Skin epidermis (tissue), 12 donors: ENCODE data around the gene KIF23.
A peak's percentile ranks its signal among the peaks of the same experiment; 100 is the strongest.

Experiments
- H3K27ac ChIP-seq, 21 experiments: fragments of 200-600 bp; sonication (generic) in 11 of 21; one replicate each; pipeline ENCODE4 v1.5.0; 2020; ENCODE audit warnings: mild to moderate bottlenecking in 3 of 21, inconsistent platforms in 2 of 21, moderate library complexity in 2 of 21
- H3K4me3 ChIP-seq, 7 experiments: fragments of 200-600 bp; sonication (generic) in 2 of 7; one replicate each; pipeline ENCODE4 v1.5.0; 2020; ENCODE audit warnings: inconsistent platforms in 2 of 7, mild to moderate bottlenecking in 2 of 7, moderate library complexity in 1 of 7

KIF23 gene

DNA sequence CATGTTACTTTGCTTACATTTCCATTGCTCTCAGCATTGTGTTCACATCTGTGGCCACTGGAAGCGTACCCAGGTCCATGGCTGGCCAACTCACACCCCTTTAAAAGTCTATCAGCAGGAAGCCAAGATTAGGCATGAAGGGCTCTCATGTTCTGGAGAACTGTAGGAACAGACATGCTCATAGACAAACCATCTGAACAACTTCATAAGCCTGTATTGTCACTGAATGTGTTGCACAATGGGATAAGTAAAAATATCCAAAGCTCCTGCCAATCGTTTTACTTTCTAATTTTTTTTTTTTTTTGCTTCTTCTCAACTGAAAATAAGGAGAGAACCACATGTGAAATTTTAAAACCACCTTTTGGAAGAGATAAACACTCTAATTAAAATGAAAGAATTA, 44.9 kb downstream of the KIF23 start:
- no peak overlapping the region for H3K27ac ChIP-seq

DNA sequence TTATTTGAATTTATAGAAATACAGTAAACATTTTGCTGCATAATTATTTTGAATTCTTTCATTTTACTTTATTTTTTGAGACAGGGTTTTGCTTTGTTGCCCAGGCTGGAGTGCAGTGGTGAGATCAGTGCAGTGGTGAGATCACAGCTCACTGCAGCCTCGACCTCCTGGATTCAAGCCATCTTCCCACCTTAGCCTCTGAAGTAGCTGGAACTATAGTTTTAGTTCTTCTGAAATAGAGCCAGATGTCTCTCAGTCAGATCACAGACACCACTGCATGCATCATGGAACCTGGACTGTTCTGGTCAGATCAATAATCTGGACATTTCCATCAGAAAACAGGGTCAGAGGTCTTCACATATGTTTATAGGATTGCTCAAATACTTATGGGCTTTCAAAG, 46.3 kb downstream of the KIF23 start:
- Histone ChIP-seq H3K27ac (no peak overlapping the region), H3K4me3 (no peak overlapping the region)

More for the DNA sequence above, 44.9 kb downstream of the KIF23 start:
- no peak overlapping the region for H3K4me3 ChIP-seq

DNA sequence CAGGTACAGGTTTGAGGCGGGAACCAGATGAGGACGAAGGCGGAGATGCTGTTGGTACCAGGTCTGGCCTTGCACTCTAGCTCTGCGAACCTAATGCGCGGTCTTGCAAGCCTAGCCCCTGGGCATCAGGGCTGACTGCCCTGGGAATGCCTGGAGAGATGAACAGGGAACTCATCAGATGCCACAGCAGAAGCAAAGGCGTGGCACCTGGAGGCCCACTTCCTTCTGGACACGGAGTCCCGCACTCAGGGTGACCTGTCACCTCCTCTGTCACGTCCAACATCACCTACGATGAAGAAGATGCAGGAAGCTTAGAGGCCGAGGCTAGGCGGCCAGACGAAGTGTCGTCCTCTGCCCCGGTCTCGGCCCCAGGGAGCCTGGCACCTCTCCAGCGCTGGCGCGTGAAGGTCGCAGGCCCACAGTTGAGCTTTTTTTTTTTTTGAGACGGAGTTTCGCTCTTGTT, 47.9 kb downstream of the KIF23 start:
- H3K27ac ChIP-seq, result peak overlapping the region in 20 of 21 experiments; percentile 38 to 93 (median 85)

DNA sequence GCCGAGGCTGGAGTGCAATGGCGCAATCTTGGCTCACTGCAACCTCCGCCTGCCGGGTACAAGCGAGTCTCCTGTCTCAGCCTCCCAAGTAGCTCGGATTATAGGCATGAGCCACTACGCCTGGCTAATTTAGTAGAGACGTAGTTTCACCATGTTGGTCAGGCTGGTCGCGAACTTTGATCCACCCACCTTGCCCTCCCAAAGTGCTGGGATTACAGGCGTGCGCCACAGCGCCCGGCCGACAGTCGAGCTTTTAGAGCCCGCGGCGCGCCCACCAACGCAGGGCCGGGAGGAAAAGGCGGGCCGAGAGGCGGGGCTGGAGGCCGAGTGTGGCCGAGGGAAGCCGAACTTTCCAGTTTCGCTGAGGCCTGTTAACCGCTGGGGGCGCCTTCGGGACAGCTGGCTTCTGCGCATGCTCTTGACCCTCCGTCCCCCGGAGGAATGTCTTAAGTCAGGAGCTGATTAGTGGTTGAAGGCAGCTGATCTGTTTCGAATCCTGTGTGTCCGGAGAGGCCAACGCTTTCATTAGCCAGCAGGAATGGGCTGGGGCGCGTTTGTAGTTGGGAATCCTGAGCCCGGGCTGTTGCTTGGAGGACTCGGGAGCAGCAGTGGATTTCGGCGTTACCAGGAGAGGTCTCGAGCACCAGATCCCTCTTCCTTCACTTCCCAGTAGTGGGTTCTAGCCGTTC, 48.5 kb downstream of the KIF23 start:
- Histone ChIP-seq H3K4me3 (peak overlapping the region; percentile 36 to 56 (median 49)), H3K27ac (peak overlapping the region; percentile 38 to 93 (median 85))

More for the DNA sequence above, 47.9 kb downstream of the KIF23 start:
- peak overlapping the region; percentile 36 to 56 (median 49) for H3K4me3 ChIP-seq

DNA sequence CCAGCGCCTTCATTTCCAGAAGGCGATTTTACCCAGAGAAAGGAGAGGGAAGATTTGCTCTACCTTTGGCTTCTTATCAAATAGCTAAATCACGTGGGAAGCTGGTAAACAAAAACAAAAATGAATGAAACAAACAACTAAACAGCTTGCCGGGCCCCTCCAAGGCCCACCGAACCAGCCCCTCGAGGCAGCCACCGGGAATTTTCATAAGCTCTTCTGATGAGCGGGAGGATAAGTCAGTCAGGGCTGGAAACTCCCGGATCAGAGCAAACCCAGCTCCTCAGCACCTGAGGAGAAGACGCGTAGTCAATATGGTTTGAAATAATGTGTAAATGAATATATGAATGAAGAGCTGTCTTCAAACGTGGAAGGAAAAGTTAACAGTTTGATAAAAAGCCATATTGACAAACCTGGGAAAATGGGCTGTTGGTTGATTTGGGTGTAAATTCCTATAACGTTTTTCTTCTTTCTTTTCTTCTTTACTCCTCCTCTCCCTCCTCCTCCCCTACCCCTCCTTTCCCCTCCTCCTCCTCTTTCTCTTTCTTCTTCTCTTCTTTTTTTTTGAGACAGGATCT, 49.1 kb downstream of the KIF23 start:
- peak overlapping the region; percentile 31 to 93 (median 85) for H3K27ac ChIP-seq
- peak overlapping the region; percentile 36 to 56 (median 49) for H3K4me3 ChIP-seq

DNA sequence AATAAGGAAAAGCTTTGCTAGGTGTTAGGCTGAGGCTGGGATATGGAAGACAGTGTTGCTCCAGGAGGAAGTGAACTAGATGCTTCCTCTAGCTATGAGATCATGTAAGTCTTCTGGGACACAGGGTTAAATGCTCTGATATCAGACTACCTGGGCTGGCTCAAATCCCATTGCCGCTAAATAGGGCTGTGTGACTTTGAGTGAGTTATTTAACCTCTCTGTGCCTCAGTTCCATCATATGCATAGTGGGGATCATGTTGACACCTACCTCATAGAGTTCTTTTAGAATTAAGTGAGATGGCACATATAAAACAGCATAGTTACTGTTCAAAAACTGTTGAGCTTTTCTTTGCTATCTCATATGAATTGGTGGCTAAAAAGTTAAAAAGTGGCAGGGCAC, 51.1 kb downstream of the KIF23 start:
- Histone ChIP-seq H3K4me3 (no peak overlapping the region), H3K27ac (no peak overlapping the region)

DNA sequence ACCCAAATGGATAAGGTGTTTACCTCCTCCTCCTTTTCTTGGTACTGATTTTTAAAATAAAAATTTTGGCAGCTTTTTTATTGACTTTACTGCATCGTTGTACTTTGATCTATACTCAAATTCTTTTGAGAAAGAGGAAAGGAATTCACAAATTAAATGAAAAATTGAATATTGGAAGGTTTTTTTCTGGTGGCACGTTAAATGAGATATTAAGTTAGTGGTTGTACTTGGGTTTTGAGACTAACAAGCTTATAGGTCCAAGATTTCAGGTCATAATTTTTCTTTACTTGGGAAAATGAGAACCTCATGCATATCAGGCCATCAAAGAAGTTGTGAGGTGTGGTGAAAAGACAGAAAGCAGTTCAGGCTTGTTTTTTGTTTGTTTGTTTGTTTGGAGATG, 52.6 kb downstream of the KIF23 start:
- Histone ChIP-seq H3K4me3 (no peak overlapping the region), H3K27ac (no peak overlapping the region)

DNA sequence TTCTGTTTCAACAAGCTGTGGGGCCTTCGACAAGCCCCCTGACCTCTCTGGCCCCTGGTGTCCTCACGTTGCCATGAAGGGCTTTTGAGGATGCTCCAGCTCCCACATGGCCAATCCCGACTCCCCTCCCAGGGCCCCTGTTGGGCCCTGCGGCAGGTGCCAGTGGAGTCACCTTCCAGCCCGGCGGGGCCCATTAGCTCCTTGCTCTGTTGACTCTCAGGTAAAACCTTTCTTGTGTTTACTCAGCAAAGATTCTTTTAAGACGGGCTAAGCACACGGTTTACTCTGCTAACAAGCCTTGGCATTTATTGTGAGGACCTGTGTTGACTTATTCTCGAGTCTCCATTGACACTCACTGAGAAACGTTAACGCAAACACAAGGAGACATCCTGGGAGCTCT, 53.5 kb downstream of the KIF23 start:
- H3K4me3 ChIP-seq, result no peak overlapping the region
- peak overlapping the region in 9 of 21 experiments; percentile 13 to 79 (median 39) for H3K27ac ChIP-seq

DNA sequence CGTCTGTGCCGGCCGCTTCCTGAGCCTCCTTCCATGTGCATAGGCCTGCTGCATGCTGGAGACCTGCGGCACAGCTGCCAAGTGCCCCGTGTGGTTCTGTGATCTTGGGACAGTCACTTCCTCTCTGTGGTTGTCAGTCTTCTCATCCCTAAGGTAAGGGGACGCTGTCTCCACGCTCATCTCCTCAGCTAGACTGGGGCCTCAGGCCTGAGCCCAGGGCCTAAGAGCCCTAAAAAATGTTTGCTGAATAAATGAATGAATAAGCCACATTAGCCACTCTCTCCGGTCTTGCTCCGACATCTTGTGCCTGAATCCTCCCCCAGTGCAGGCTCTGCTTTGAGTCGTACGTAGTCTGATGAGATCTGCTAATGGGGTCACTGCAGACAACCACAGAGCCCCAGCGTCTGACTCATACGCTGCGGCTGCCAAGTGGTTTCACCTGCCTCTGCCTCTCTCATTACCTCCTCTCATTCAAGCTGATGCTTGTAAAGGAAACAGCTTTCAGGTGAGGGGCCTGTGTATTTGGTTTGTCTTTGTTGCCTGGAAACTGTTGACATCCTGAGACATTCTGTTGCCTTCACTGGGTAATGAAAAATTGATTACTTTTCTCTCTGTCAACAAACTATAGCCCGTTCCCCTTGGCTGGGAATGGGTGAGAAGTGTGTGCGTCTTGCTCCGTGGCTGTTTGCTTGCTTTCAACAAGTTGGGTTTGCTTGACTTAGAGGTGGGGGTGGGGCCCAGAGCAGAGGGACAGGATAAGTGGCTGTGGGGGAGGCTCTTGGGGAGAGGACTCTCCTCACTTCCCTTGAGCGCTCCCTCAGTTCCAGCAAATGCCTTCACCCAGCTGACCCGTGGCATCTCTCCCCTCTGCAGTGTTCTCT, 54.3 kb downstream of the KIF23 start:
- peak overlapping the region in 14 of 21 experiments; percentile 2 to 79 (median 60) for H3K27ac ChIP-seq
- H3K4me3 ChIP-seq, result no peak overlapping the region

DNA sequence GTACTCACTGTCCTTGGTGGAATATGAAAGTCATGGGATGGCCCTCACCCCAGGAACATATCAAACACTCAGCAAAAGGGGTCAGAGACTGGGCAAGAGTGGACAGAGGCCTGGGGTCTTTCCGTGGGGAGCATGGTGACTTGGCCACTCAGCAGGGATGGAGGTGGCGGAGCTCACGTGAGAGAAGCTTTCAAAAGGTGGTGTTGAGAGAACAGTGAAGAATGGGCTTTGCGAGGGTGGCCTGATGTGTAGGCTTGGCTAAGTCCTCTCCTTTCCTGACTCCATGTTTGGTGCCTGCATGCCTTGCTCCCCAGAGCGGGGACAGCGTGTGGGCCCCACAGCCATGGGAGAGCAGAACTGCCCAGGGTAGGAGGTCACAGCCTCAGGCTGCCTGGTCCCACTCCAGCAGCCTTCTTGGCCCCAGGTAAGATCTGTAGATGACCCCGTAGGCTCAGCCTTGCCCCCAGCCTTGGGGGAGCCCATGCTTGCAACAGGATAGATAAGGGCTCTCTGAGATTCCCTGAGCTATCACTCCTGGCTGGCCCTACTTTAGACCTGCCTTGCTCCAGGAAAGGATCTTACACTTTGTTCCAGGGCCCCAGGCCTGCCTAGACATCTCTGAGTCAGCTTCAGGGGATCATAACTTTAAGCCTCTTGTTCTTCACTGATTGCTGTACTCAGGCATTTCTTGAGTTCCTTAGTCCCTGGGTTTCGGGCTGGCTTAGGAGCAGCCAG, 55.5 kb downstream of the KIF23 start:
- Histone ChIP-seq H3K4me3 (no peak overlapping the region), H3K27ac (peak overlapping the region in 9 of 21 experiments; percentile 0 to 79 (median 67))

DNA sequence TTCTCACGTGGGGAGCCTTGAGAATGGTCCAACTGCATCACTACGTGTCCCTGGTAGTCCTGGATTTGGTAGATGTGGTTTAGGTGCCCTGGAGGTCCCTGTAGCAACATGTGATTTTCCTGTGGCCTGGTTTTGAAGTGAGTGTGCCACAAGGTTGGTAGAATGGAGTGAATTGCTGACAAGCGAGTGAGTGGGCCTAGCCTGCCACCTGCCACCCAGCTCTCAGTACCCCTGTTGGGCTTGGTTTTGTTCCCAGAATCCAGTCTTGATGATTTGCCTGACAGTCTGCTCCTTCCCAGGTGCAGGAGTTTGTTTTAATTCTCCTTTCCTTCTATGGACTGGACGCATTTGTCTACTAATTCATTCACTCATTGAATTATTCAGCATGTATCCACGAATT, 57.9 kb downstream of the KIF23 start:
- no peak overlapping the region for H3K27ac ChIP-seq
- no peak overlapping the region for H3K4me3 ChIP-seq

DNA sequence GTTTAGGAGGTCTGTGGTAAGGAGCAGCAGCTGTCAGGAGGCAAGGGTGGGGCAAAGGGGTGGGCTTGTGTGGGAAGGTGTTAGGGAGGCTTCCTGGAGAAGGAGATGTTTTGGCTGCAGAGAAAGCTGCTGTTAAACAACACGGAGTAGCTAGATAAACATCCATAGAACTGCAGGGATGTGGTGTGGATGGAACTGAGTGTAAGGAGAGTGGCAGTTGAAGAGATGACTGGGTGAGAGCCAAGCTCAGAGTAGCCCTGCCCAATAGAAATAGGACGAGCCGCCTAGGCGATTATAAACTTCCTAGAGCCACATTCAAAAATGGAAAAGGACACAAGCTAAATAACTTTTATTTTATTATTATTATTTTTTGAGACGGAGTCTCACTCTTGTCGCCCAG, 58.4 kb downstream of the KIF23 start:
- H3K27ac ChIP-seq, result no peak overlapping the region

DNA sequence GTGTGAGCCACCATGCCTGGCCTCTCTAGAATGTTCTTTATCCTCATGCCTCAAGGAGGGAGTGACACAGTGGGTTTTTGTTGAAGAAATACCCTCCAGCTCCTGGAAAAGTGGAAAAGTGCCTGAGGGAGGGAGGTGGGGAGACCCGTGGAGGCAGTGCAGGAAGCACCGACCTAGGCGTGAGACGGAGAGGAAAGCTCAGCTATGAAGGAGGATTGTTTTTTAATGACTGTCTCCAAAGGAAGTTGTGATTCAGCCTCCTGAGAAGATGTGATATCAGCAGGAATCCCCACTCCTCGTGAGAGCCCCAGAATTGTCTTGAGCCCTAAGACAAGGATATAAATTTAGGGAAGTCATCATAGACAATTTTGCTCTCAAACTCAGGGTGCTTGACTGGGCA, 60.1 kb downstream of the KIF23 start:
- Histone ChIP-seq H3K27ac (no peak overlapping the region), H3K4me3 (no peak overlapping the region)

More for the DNA sequence above, 58.4 kb downstream of the KIF23 start:
- H3K4me3 ChIP-seq, result no peak overlapping the region

DNA sequence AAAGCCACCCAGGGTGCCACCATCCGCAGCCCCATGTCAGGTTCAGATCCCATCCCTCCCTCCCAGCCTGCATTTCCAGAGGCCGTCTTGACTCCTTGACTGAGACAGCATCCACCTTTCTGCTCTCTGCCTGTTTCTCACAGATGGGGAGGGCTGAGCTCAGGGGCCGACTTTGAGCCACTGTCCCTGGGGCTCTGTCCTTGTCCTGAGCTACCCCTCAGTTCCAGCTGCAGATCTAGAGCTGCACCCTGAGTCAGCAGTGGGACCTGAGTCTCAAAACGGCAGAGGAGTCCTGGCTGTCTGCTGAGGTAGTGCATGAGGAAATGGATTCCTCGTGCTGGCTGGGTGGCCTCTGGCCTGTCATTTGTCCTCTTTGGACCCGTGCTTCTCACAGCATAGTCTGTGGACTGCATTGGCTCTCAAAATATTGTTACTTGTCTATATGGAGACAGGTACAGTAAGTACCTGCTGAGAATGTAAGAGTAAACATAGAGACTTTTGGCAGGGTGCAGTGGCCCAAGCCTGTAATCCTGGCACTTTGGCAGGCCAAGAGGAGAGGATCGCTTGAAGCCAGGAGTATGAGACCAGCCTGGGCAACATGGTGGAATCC, 60.8 kb downstream of the KIF23 start:
- Histone ChIP-seq H3K27ac (no peak overlapping the region), H3K4me3 (no peak overlapping the region)

DNA sequence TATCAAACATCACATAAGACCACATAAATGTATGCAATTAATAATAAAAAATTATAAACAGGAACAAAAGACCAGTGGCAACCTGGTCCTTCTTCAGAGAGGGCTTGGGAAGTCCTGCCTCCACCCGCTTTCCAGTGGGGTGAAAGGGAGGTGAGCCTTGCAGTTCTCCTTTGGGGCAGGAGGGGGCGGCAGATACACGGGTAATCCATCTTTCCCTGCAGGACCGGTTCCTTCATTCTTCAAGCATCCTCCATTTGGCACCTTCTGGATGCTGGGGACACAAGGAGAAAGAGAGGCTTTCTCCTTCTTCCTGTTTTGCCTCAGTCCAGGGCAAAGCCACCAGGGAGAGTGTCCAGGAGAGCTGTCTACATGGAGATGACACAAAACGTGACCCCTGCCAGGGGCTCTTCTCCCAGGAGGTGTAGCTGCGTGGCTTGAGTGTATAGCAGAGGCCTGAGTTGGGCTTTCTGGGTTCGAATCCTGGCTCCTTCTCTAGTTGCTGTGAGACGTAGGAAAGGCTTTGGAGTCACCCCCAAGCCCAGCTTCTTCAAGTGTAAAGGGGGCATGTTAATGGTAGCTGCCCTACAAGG, 61.7 kb downstream of the KIF23 start:
- Histone ChIP-seq H3K4me3 (no peak overlapping the region), H3K27ac (no peak overlapping the region)

DNA sequence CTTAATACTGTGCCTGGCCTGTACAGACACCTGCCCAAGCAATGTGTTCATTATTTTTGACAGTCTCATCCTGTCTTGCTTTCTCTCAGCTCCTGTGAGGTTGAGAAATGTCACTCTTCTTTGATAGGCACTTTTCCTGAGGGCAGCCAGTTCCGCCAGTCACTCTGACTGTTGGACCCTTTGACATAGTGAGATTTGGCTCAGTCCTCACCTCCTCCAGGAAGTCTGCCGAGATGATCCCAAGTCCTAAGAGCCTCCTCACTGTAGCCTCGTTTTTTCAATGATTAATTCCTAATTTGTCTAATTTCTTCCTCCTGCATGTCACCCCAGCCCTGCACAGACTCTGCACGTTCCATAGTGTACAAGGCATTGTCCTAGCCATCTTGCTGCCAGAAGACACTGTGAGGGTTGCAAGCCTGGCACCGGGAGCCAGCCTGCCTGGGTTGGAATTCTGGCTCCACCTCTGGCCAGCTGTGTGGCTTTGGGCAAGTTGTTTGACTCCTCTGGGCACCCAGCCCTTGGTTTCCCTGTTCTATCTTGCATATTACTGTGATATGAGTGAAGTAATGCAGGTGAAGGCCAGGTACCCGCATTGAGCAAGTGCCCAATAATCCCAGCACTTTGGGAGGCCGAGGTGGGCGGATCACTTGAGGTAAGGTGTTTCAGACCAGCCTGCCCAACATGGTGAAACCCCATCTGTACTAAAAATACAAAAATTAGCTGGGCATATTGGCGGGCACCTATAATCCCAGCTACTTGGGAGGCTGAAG, 62.7 kb downstream of the KIF23 start:
- no peak overlapping the region for H3K4me3 ChIP-seq

DNA sequence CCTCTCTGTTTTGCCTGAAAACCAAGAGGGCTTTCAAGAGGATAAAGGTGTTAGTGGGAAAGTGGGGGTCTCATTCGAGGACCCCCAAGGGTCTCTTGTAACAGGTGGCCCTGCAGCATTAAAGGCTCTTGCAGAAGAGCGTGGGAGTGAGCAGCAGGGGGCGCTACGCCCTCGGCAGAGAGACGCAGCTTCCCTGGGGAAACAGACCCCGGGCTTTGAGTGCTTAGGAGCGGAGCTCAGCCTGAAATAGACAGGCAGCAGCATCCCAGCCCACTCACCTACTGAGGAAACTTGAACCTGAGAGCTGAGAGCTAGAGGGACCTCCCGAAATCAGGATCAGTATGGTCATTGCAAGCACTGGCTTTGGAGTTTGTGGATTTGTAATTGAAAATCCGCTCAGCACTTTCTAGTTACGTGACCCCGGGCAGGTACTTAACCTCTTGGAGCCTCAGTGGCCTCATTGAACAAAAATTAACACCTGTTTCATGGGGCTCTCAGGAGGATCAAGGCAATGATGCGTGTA, 64.2 kb downstream of the KIF23 start:
- no peak overlapping the region for H3K27ac ChIP-seq
- no peak overlapping the region for H3K4me3 ChIP-seq

More for the DNA sequence above, 62.7 kb downstream of the KIF23 start:
- H3K27ac ChIP-seq, result no peak overlapping the region

DNA sequence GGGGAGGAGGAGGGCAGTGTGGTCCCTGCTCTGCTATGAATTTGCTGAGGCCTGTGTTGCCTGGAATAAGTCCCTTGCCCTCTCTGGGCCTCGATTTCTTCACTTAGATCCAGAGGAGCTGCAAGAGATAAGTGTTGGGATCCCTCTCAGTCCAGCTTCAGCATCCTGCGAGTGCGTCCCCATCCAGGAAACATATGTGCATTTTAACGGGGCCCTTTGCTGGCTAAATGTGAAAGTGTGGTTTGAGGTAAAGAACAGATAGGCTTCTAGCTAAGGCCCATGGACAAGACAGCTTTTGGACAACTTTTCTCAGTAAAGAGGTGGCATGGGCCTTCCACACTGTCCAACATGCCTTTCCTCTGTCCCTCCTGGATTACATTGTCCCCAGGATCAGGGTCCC, 64.9 kb downstream of the KIF23 start:
- Histone ChIP-seq H3K4me3 (no peak overlapping the region), H3K27ac (no peak overlapping the region)
